HCT116 (cell line): Measurements from ENCODE around the gene GNMT. TPM values are rescaled to one million over a fixed set of nuclear protein-coding genes. Genes with fewer than 3 reads are reported as not detected.

ENCODE experiments used
- ATAC-seq: fragments of 200-7000 bp; cut with Tn5 transposase; 2 replicates; pipeline ENCODE4 v1.9.1; 2020; ENCODE audit warnings: mild to moderate bottlenecking, moderate library complexity
- BruUV-seq: library from RNA; stranded (reverse); fragments of 400-500 nt; replicated peaks from 2 replicates; lab custom pipeline; 2021; lab: Mats Ljungman, UMichigan
- CTCF ChIA-PET: fragments of 300-600 bp; sonication (Branson Sonifier 250); formaldehyde crosslinking; loops from one replicate; lab custom pipeline; 2021; ENCODE audit warnings: antibody characterized with exemption; lab: Charles Lee
- POLR2A ChIA-PET: fragments of 300-600, 350-600 bp; sonication (Branson Sonifier 250); formaldehyde crosslinking; loops from one replicate; lab custom pipeline; 2021; ENCODE audit warnings: antibody characterized with exemption; lab: Charles Lee
- RAD21 ChIA-PET, 2 experiments: fragments of 300-600 bp; sonication (Branson Sonifier 250); formaldehyde crosslinking; loops; one replicate each; lab custom pipeline; 2023; ENCODE audit warnings: low total read pairs in 2 of 2; ENCODE audit not compliant: uncharacterized antibody in 2 of 2, unreplicated experiment in 2 of 2, low non-redundant PET in 1 of 2; lab: Charles Lee
- DNase-seq: peaks from one replicate; pipeline ENCODE4 v3.0.0-alpha.2; 2010; ENCODE audit warnings: low read depth, low spot score
- H2AFZ ChIP-seq: fragments of 200-600 bp; shearing (Covaris generic), sonication (generic); 2 replicates; pipeline ENCODE4 v1.6.1; 2017; ENCODE audit warnings: low read depth, mixed run types, mixed read lengths, antibody characterized with exemption, low read length; ENCODE audit not compliant: poor library complexity, severe bottlenecking
- H3K27ac ChIP-seq: 2 replicates; pipeline ENCODE4 v1.5.1; 2012; ENCODE audit warnings: low read depth, low read length
- H3K27me3 ChIP-seq: fragments of 200-600 bp; sonication (generic); 2 replicates; pipeline ENCODE4 v1.6.1; 2016; ENCODE audit warnings: mixed run types, low read length, mixed read lengths; ENCODE audit not compliant: insufficient read depth
- H3K36me3 ChIP-seq, 2 experiments: fragments of 200-500 bp in 1 of 2; fragments of 200-600 bp in 1 of 2; sonication (Bioruptor generic) in 1 of 2; sonication (generic) in 1 of 2; 2 replicates each; pipeline versions ENCODE4 v1.5.1 to v1.6.1; 2014 to 2016; ENCODE audit warnings: low read length in 2 of 2, inconsistent platforms in 1 of 2, mixed read lengths in 1 of 2, mixed run types in 1 of 2; ENCODE audit not compliant: insufficient read depth in 2 of 2, control insufficient read depth in 1 of 2
- H3K4me1 ChIP-seq, 2 experiments: fragments of 200-600 bp in 1 of 2; sonication (generic) in 1 of 2; 2 replicates each; pipeline versions ENCODE4 v1.5.1 to v1.6.1; 2012 to 2017; ENCODE audit warnings: low read length in 2 of 2, inconsistent platforms in 1 of 2, mild to moderate bottlenecking in 1 of 2, mixed read lengths in 1 of 2, mixed run types in 1 of 2, moderate library complexity in 1 of 2; ENCODE audit not compliant: insufficient read depth in 2 of 2, control insufficient read depth in 1 of 2
- H3K4me2 ChIP-seq: fragments of 200-600 bp; sonication (generic); 2 replicates; pipeline ENCODE4 v1.6.1; 2017; ENCODE audit warnings: mixed run types, low read length, mixed read lengths
- H3K4me3 ChIP-seq, 2 experiments: fragments of 200-600 bp in 1 of 2; sonication (generic) in 1 of 2; replicated peaks in 1 of 2; 2 replicates each; pipeline ENCODE4 v1.5.1; 2011 to 2016; ENCODE audit warnings: low read length in 2 of 2, control low read depth in 1 of 2, low read depth in 1 of 2, mild to moderate bottlenecking in 1 of 2, mixed read lengths in 1 of 2, mixed run types in 1 of 2
- H3K79me2 ChIP-seq: fragments of 200-600 bp; sonication (generic); 2 replicates; pipeline ENCODE4 v1.6.1; 2017; ENCODE audit warnings: mild to moderate bottlenecking, mixed run types, low read length, moderate library complexity, mixed read lengths; ENCODE audit not compliant: insufficient read depth
- H3K9ac ChIP-seq: fragments of 200-600 bp; sonication (generic); 2 replicates; pipeline ENCODE4 v1.6.1; 2016; ENCODE audit warnings: low read length, mixed read lengths
- H3K9me2 ChIP-seq: fragments of 200-600 bp; sonication (generic), shearing (Covaris generic); 2 replicates; pipeline ENCODE4 v1.6.1; 2017; ENCODE audit warnings: mixed run types, mild to moderate bottlenecking, moderate library complexity; ENCODE audit not compliant: insufficient read depth
- H3K9me3 ChIP-seq, 2 experiments: fragments of 200-500 bp in 1 of 2; fragments of 200-600 bp in 1 of 2; sonication (Bioruptor generic) in 1 of 2; sonication (generic) in 1 of 2; 2 replicates each; pipeline ENCODE4 v1.6.1; 2014 to 2017; ENCODE audit warnings: low read length in 2 of 2, mixed read lengths in 2 of 2, inconsistent platforms in 1 of 2, low read depth in 1 of 2, mild to moderate bottlenecking in 1 of 2, mixed run types in 1 of 2, moderate library complexity in 1 of 2; ENCODE audit not compliant: control insufficient read depth in 1 of 2, insufficient read depth in 1 of 2
- H4K20me1 ChIP-seq: fragments of 200-600 bp; sonication (generic), shearing (Covaris generic); 2 replicates; pipeline ENCODE4 v1.6.1; 2017; ENCODE audit warnings: mixed run types, mild to moderate bottlenecking, moderate library complexity; ENCODE audit not compliant: insufficient read depth
- CBX3 ChIP-seq: IDR thresholded peaks from 2 replicates; pipeline ENCODE4 v1.6.1; 2012; ENCODE audit warnings: low read depth
- CEBPB ChIP-seq: IDR thresholded peaks from 2 replicates; pipeline ENCODE4 v1.6.1; 2012; ENCODE audit warnings: low read depth
- EGR1 ChIP-seq: IDR thresholded peaks from 2 replicates; pipeline ENCODE4 v1.6.1; 2012; ENCODE audit warnings: low read depth
- ELF1 ChIP-seq: IDR thresholded peaks from 2 replicates; pipeline ENCODE4 v1.6.1; 2012; ENCODE audit warnings: low read depth, borderline replicate concordance
- EZH2 ChIP-seq: fragments of 200-600 bp; sonication (generic); IDR thresholded peaks from 2 replicates; pipeline ENCODE4 v1.6.1; 2017; ENCODE audit warnings: antibody characterized with exemption, mixed run types
- EZH2phosphoT487 ChIP-seq: fragments of 200-600 bp; IDR thresholded peaks from 2 replicates; pipeline ENCODE4 v1.6.1; 2018; ENCODE audit warnings: antibody characterized with exemption, borderline replicate concordance
- FOSL1 ChIP-seq: IDR thresholded peaks from 2 replicates; pipeline ENCODE4 v1.6.1; 2012; ENCODE audit warnings: low read depth
- JUND ChIP-seq: IDR thresholded peaks from 2 replicates; pipeline ENCODE4 v1.6.1; 2012
- POLR2AphosphoS5 ChIP-seq: IDR thresholded peaks from 2 replicates; pipeline ENCODE4 v1.6.1; 2011; ENCODE audit warnings: mild to moderate bottlenecking, low read depth, low read length, moderate library complexity
- RAD21 ChIP-seq: IDR thresholded peaks from 2 replicates; pipeline ENCODE4 v1.6.1; 2012; ENCODE audit warnings: low read depth, mild to moderate bottlenecking
- SIN3A ChIP-seq: IDR thresholded peaks from 2 replicates; pipeline ENCODE4 v1.6.1; 2012; ENCODE audit warnings: low read depth
- TCF7L2 ChIP-seq: IDR thresholded peaks from 2 replicates; pipeline ENCODE4 v1.7.0; 2011; ENCODE audit warnings: borderline replicate concordance, inconsistent platforms; ENCODE audit not compliant: insufficient read depth, insufficient read length; ENCODE audit errors: extremely low read depth
- YY1 ChIP-seq: IDR thresholded peaks from 2 replicates; pipeline ENCODE4 v1.6.1; 2011; ENCODE audit warnings: low read length, low read depth, moderate library complexity, mild to moderate bottlenecking; ENCODE audit not compliant: insufficient replicate concordance; ENCODE audit errors: extremely low read depth
- ZFX ChIP-seq: fragments of 450-650 bp; IDR thresholded peaks from 2 replicates; pipeline ENCODE4 v1.6.1; 2017
- ZNF274 ChIP-seq: fragments of 200-500 bp; sonication (Bioruptor generic); IDR thresholded peaks from 2 replicates; pipeline ENCODE4 v1.6.1; 2014; ENCODE audit warnings: mild to moderate bottlenecking, low read depth, low read length, inconsistent platforms
- intact Hi-C: fragments of 100-400 bp; cut with micrococcal nuclease; formaldehyde crosslinking; loops from 2 replicates; pipeline ENCODE4 v1.10.0; 2022
- total RNA-seq: library from RNA; stranded (reverse); gene quantifications from one replicate; pipeline ENCODE4 v1.2.1, GENCODE V29; 2021; ENCODE audit not compliant: unreplicated experiment
- TF ChIP-seq, protein P1 (sequence below), 3 experiments: fragments of 200-600 bp in 1 of 3; sonication (generic) in 1 of 3; IDR thresholded peaks in 2 of 3; conservative IDR thresholded peaks in 1 of 3; 2 replicates each; pipeline ENCODE4 v1.5.1; 2012 to 2017; ENCODE audit warnings: low read depth in 2 of 3, low read length in 2 of 3, antibody characterized with exemption in 1 of 3, borderline replicate concordance in 1 of 3, control low read depth in 1 of 3, mild to moderate bottlenecking in 1 of 3, mixed read lengths in 1 of 3, mixed run types in 1 of 3, moderate library complexity in 1 of 3; ENCODE audit not compliant: insufficient read depth in 1 of 3
- TF ChIP-seq, protein P2 (sequence below): IDR thresholded peaks from 2 replicates; pipeline ENCODE4 v1.6.1; 2011; ENCODE audit warnings: mild to moderate bottlenecking, low read length, moderate library complexity; ENCODE audit not compliant: insufficient replicate concordance; ENCODE audit errors: extremely low read depth
- TF ChIP-seq, protein P3 (sequence below): IDR thresholded peaks from 2 replicates; pipeline ENCODE4 v1.6.1; 2012

Gene GNMT
- total RNA-seq, 1 experiment from 2014 or later = 0.57 TPM

DNA sequence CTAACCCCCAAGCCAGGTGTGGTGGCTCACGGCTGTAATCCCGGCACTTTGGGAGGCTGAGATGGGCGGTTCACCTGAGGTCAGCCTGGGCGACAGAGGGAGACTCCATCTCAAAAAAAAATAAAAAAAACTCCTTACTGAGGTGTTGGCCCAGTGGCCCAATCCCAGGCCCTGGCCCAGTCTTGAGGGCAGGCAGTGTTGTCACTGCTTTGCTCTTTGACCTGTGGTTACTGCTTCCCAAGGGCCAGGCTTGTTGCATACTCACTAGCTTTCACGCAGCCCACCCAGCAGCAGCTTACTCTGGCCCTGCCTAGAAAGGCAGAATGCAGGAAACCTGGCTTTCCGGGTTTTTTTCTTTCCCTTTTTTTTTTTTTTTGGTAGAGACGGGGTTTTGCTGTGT lies 18.1 kb upstream of the GNMT start:
- H3K27ac ChIP-seq = no peak overlapping the region
- no peaks in the 10 kb centered on the region for H3K27me3 ChIP-seq
- H4K20me1 ChIP-seq = no peaks in the 10 kb centered on the region
- H3K9me3 ChIP-seq = no peaks in the 10 kb centered on the region
- no TSS peak for BruUV-seq
- H3K79me2 ChIP-seq = no peaks in the 10 kb centered on the region
- RAD21 ChIA-PET = no interaction called here
- no peaks in the 10 kb centered on the region for H3K4me1 ChIP-seq
- no peak for ATAC-seq
- TF ChIP-seq POLR2AphosphoS5 = no peak
- no peak for TF ChIP-seq SIN3A
- no peak for TF ChIP-seq JUND
- no peak for TF ChIP-seq CEBPB
- no peak for TF ChIP-seq CBX3
- no peak for TF ChIP-seq FOSL1
- no peak for TF ChIP-seq RAD21
- no peak for TF ChIP-seq ZFX
- TF ChIP-seq TCF7L2 = no peak
- no peak for TF ChIP-seq EZH2
- no peak for TF ChIP-seq EGR1
- TF ChIP-seq, protein P1, sequence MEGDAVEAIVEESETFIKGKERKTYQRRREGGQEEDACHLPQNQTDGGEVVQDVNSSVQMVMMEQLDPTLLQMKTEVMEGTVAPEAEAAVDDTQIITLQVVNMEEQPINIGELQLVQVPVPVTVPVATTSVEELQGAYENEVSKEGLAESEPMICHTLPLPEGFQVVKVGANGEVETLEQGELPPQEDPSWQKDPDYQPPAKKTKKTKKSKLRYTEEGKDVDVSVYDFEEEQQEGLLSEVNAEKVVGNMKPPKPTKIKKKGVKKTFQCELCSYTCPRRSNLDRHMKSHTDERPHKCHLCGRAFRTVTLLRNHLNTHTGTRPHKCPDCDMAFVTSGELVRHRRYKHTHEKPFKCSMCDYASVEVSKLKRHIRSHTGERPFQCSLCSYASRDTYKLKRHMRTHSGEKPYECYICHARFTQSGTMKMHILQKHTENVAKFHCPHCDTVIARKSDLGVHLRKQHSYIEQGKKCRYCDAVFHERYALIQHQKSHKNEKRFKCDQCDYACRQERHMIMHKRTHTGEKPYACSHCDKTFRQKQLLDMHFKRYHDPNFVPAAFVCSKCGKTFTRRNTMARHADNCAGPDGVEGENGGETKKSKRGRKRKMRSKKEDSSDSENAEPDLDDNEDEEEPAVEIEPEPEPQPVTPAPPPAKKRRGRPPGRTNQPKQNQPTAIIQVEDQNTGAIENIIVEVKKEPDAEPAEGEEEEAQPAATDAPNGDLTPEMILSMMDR (IDR thresholded peaks at IDR 0.05 in 2 of 3, conservative IDR thresholded peaks at IDR 0.05 in 1 of 3; ENCODE audit: borderline replicate concordance in 1 of 3, insufficient read depth in 1 of 3, low read depth in 2 of 3, low read length in 2 of 3) = no peak
- TF ChIP-seq YY1 = no peak
- no peak for TF ChIP-seq EZH2phosphoT487
- TF ChIP-seq ELF1 = no peak
- TF ChIP-seq ZNF274 = no peak
- TF ChIP-seq, protein P2, sequence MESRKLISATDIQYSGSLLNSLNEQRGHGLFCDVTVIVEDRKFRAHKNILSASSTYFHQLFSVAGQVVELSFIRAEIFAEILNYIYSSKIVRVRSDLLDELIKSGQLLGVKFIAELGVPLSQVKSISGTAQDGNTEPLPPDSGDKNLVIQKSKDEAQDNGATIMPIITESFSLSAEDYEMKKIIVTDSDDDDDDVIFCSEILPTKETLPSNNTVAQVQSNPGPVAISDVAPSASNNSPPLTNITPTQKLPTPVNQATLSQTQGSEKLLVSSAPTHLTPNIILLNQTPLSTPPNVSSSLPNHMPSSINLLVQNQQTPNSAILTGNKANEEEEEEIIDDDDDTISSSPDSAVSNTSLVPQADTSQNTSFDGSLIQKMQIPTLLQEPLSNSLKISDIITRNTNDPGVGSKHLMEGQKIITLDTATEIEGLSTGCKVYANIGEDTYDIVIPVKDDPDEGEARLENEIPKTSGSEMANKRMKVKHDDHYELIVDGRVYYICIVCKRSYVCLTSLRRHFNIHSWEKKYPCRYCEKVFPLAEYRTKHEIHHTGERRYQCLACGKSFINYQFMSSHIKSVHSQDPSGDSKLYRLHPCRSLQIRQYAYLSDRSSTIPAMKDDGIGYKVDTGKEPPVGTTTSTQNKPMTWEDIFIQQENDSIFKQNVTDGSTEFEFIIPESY = no peak
- TF ChIP-seq, protein P3, sequence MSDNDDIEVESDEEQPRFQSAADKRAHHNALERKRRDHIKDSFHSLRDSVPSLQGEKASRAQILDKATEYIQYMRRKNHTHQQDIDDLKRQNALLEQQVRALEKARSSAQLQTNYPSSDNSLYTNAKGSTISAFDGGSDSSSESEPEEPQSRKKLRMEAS = no peak
- TF ChIP-seq, all 23 proteins: peak for 0
- DNase-seq = no peak
- no peak overlapping the region for H3K9ac ChIP-seq
- POLR2A ChIA-PET = no interaction called here
- intact Hi-C loops = no loop called here
- CTCF ChIA-PET = no interaction called here
- H3K4me2 ChIP-seq = no peak overlapping the region
- H3K9me2 ChIP-seq = no peaks in the 10 kb centered on the region
- no peak overlapping the region for H2AFZ ChIP-seq
- no peak overlapping the region for H3K4me3 ChIP-seq
- H3K36me3 ChIP-seq = peaks cover 0 to 6% of the 10 kb centered on the region in 2 experiments; a peak in 1 of 4 replicates
